IPS-18a (cell line): ENCODE measurements around the gene SNX2.
A peak's percentile ranks its signal among the peaks of the same experiment; 100 is the strongest.

ENCODE experiments used
- H3K27ac ChIP-seq: one replicate; pipeline ENCODE4 v1.5.1; 2013; ENCODE audit warnings: low read length
- H3K27me3 ChIP-seq: one replicate; pipeline ENCODE4 v1.6.1; 2013; ENCODE audit warnings: mild to moderate bottlenecking, low read length; ENCODE audit not compliant: control insufficient read depth, insufficient read depth
- H3K36me3 ChIP-seq: one replicate; pipeline ENCODE4 v1.6.1; 2013; ENCODE audit warnings: low read depth, low read length; ENCODE audit not compliant: control insufficient read depth
- H3K4me1 ChIP-seq: one replicate; pipeline ENCODE4 v1.6.1; 2013; ENCODE audit warnings: low read depth, low read length; ENCODE audit not compliant: control insufficient read depth
- H3K4me3 ChIP-seq: one replicate; pipeline ENCODE4 v1.5.1; 2013; ENCODE audit warnings: low read length
- H3K9ac ChIP-seq: one replicate; pipeline ENCODE4 v1.6.1; 2013; ENCODE audit warnings: mild to moderate bottlenecking, low read length, moderate library complexity
- H3K9me3 ChIP-seq: one replicate; pipeline ENCODE4 v1.6.1; 2013; ENCODE audit warnings: low read depth, low read length; ENCODE audit not compliant: control insufficient read depth

SNX2 gene

GRCh38 chr5:122805481-122805880 is 30.6 kb downstream of the SNX2 start:
- peaks cover 14% of the 10 kb centered on the region for H3K36me3 ChIP-seq
- no peaks in the 10 kb centered on the region for H3K27me3 ChIP-seq
- H3K9me3 ChIP-seq: no peaks in the 10 kb centered on the region
- no peak overlapping the region for H3K9ac ChIP-seq
- H3K4me3 ChIP-seq: no peak overlapping the region
- H3K27ac ChIP-seq: no peak overlapping the region
- H3K4me1 ChIP-seq: no peaks in the 10 kb centered on the region

- H3K27ac ChIP-seq: no peak overlapping the region
- H3K36me3 ChIP-seq: no peaks in the 10 kb centered on the region
Observed at GRCh38 chr5:122810405-122810804, 35.5 kb downstream of the SNX2 start.

GRCh38 chr5:122815218-122815767 is 40.4 kb downstream of the SNX2 start:
- Histone ChIP-seq H3K4me3 (no peak overlapping the region), H3K36me3 (peaks cover 11% of the 10 kb centered on the region), H3K27ac (no peak overlapping the region), H3K4me1 (peaks cover 13% of the 10 kb centered on the region), H3K9me3 (no peaks in the 10 kb centered on the region), H3K27me3 (no peaks in the 10 kb centered on the region), H3K9ac (no peak overlapping the region)

More at GRCh38 chr5:122810405-122810804, 35.5 kb downstream of the SNX2 start:
- Histone ChIP-seq H3K9me3 (no peaks in the 10 kb centered on the region), H3K4me1 (no peaks in the 10 kb centered on the region), H3K27me3 (no peaks in the 10 kb centered on the region), H3K9ac (no peak overlapping the region), H3K4me3 (no peak overlapping the region)

GRCh38 chr5:122816756-122817155 is 41.9 kb downstream of the SNX2 start:
- Histone ChIP-seq H3K27me3 (no peaks in the 10 kb centered on the region), H3K36me3 (peaks cover 11% of the 10 kb centered on the region), H3K4me1 (peaks cover 13% of the 10 kb centered on the region), H3K9ac (no peak overlapping the region), H3K27ac (no peak overlapping the region), H3K9me3 (no peaks in the 10 kb centered on the region), H3K4me3 (no peak overlapping the region)

- no peaks in the 10 kb centered on the region for H3K9me3 ChIP-seq
- H3K4me3 ChIP-seq: no peak overlapping the region
- H3K36me3 ChIP-seq: peaks cover 8% of the 10 kb centered on the region
- H3K9ac ChIP-seq: no peak overlapping the region
- no peaks in the 10 kb centered on the region for H3K27me3 ChIP-seq
- no peaks in the 10 kb centered on the region for H3K4me1 ChIP-seq
- no peak overlapping the region for H3K27ac ChIP-seq
Observed at GRCh38 chr5:122831984-122832383, 57.1 kb downstream of the SNX2 start.

- no peak overlapping the region for H3K4me3 ChIP-seq
- no peak overlapping the region for H3K9ac ChIP-seq
- H3K27me3 ChIP-seq: no peaks in the 10 kb centered on the region
- H3K4me1 ChIP-seq: no peaks in the 10 kb centered on the region
- H3K36me3 ChIP-seq: no peaks in the 10 kb centered on the region
- H3K27ac ChIP-seq: no peak overlapping the region
- H3K9me3 ChIP-seq: no peaks in the 10 kb centered on the region
Observed at GRCh38 chr5:122835681-122836080, 60.8 kb downstream of the SNX2 start.

- Histone ChIP-seq H3K27ac (no peak overlapping the region), H3K4me3 (no peak overlapping the region), H3K9ac (no peak overlapping the region), H3K9me3 (no peaks in the 10 kb centered on the region), H3K4me1 (no peaks in the 10 kb centered on the region), H3K36me3 (no peaks in the 10 kb centered on the region), H3K27me3 (no peaks in the 10 kb centered on the region)
Observed at GRCh38 chr5:122836947-122837346, 62.1 kb downstream of the SNX2 start.

- H3K27me3 ChIP-seq: peaks cover 17% of the 10 kb centered on the region
- H3K9ac ChIP-seq: no peak overlapping the region
- H3K36me3 ChIP-seq: no peaks in the 10 kb centered on the region
- no peak overlapping the region for H3K4me3 ChIP-seq
- H3K27ac ChIP-seq: no peak overlapping the region
- no peaks in the 10 kb centered on the region for H3K4me1 ChIP-seq
- no peaks in the 10 kb centered on the region for H3K9me3 ChIP-seq
Observed at GRCh38 chr5:122839731-122840130, 64.9 kb downstream of the SNX2 start.

- H3K4me3 ChIP-seq: no peak overlapping the region
- no peaks in the 10 kb centered on the region for H3K36me3 ChIP-seq
- peaks cover 19% of the 10 kb centered on the region for H3K27me3 ChIP-seq
- peaks cover 11% of the 10 kb centered on the region for H3K4me1 ChIP-seq
- no peak overlapping the region for H3K9ac ChIP-seq
- H3K9me3 ChIP-seq: no peaks in the 10 kb centered on the region
- H3K27ac ChIP-seq: no peak overlapping the region
Observed at GRCh38 chr5:122842016-122842580, 67.2 kb downstream of the SNX2 start.

- Histone ChIP-seq H3K9me3 (no peaks in the 10 kb centered on the region), H3K4me1 (peaks cover 12% of the 10 kb centered on the region)
Observed at GRCh38 chr5:122844136-122844909, 69.4 kb downstream of the SNX2 start.

GRCh38 chr5:122844910-122845228 is 70.0 kb downstream of the SNX2 start:
- Histone ChIP-seq H3K4me3 (peak overlapping the region; percentile 87), H3K27ac (peak overlapping the region; percentile 34)

More at GRCh38 chr5:122844136-122844909, 69.4 kb downstream of the SNX2 start:
- H3K27me3 ChIP-seq: peaks cover 19% of the 10 kb centered on the region
- no peaks in the 10 kb centered on the region for H3K36me3 ChIP-seq
- no peak overlapping the region for H3K27ac ChIP-seq
- H3K4me3 ChIP-seq: peak overlapping the region; percentile 87
- H3K9ac ChIP-seq: peak overlapping the region; percentile 80

More at GRCh38 chr5:122844910-122845228, 70.0 kb downstream of the SNX2 start:
- Histone ChIP-seq H3K36me3 (no peaks in the 10 kb centered on the region), H3K9me3 (no peaks in the 10 kb centered on the region), H3K27me3 (peaks cover 19% of the 10 kb centered on the region), H3K4me1 (peaks cover 12% of the 10 kb centered on the region), H3K9ac (peak overlapping the region; percentile 80)
